ENCODE results near the gene DNMT3L.
A peak's percentile ranks its signal among the peaks of the same experiment; 100 is the strongest.
"Not testable (repeated sequence)": the region's sequence is repeated elsewhere in the genome, so short reads cannot be mapped to it uniquely, and the experiment has no call there.

The DNMT3L gene

DNA sequence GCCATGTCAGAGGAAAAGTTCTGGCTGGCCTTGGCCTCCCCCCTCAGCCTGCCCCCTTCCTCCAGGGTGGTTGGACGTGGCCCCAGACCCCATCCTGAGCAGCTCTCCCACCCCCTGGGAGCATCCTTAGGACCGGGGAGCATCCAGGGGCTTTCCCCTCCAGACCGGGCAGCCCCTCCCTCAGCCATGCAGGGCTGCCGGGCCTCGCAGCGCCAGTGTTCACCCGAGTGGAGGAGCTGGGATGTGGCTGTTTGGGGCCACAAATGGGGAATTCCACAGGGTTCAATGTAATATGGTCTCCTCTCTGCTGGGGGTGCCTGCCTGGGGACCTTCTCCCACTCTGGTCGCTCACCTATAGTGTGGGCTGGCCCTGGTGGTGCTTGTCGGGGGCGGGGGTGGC lies 33.9 kb upstream of the DNMT3L start:
- DNase-seq, result no peak

- no peak for DNase-seq
Observed at GRCh38 chr21:44295163-44295573, 33.5 kb upstream of the DNMT3L start.

DNA sequence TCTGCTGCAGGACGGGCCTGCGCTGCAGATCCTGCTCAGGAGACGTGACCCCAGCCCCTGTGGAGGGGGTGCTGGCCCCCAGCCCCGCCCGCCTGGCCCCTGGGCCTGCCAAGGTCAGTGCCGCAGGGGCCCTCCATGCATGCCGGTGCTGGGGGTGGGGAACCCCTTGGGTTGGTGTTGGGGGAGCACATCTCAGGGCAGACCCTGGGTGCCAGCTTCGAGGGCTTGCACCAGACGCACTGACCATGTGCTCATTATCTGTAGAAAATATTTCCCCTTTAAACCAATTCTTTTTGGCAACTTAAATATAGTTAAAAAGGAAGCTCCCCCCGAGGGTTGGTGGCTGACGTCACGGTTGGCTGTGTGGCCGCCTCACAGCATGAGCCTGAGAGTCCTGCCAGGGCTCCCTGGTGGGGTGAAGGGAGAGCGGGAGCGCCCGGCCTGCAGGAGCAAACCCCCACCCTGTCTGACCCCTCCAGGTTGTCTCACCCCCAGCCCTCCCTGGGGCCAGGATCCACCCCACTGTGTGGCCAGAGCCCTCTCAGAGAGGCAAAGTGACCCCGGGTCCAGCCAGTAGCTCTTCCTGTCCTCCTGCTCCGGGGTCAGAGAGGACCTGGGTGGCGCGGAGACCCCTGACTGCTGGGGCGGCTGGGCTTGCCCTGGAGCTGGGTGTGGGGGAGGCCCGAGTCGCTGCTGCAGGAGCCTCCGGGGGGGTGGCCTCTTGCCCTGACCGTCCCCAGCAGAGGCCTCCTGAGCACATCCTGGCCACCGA lies 32.9 kb upstream of the DNMT3L start:
- peak in 12 of 56 donors; percentile 10 to 54 (median 26) for DNase-seq

DNA sequence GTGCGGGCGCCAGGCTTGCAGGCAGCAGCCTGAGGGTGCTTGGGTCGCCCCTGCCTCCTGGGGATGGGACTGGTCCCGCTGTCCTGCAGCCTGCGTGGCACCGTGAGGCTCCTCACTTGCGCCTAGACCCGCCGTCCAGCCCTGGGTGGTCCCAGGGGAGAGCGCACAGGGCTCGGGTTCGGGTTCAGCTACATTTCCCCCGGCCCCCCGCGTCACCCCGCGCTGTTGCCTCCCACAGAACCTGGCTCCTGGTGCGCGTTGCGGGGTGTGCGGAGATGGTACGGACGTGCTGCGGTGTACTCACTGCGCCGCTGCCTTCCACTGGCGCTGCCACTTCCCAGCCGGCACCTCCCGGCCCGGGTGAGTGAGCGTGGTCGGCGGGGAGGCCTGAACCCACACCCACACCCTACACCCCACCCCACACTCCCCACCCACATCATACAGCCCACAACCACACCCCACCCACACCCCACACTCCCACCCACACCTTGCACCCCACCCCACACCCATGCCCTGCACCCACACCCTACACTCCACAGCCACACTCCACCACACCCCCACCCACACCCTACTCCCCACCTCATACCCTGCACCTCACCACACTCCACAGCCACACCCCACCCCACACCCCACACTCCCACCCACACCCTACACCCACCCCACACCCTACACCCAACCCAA lies 32.0 kb upstream of the DNMT3L start:
- no peak for DNase-seq

DNA sequence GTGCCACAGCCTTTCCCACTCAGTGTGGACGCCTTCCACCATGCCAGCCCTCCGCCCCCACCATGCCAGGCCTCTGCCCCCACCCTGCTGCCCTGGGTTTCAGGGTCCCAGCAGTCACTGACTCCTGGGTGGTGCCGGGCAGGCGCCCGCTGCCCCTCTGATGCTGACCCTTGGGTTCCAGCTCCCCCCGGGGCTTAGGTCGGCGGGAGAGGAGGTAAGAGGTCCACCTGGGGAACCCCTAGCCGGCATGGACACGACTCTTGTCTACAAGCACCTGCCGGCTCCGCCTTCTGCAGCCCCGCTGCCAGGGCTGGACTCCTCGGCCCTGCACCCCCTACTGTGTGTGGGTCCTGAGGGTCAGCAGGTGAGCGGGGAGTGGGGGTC lies 31.1 kb upstream of the DNMT3L start:
- DNase-seq, result no peak

GRCh38 chr21:44291936-44292811 lies 30.5 kb upstream of the DNMT3L start:
- DNase-seq, result no peak

- DNase-seq, result no peak
Observed at GRCh38 chr21:44291078-44291935, 29.6 kb upstream of the DNMT3L start.

DNA sequence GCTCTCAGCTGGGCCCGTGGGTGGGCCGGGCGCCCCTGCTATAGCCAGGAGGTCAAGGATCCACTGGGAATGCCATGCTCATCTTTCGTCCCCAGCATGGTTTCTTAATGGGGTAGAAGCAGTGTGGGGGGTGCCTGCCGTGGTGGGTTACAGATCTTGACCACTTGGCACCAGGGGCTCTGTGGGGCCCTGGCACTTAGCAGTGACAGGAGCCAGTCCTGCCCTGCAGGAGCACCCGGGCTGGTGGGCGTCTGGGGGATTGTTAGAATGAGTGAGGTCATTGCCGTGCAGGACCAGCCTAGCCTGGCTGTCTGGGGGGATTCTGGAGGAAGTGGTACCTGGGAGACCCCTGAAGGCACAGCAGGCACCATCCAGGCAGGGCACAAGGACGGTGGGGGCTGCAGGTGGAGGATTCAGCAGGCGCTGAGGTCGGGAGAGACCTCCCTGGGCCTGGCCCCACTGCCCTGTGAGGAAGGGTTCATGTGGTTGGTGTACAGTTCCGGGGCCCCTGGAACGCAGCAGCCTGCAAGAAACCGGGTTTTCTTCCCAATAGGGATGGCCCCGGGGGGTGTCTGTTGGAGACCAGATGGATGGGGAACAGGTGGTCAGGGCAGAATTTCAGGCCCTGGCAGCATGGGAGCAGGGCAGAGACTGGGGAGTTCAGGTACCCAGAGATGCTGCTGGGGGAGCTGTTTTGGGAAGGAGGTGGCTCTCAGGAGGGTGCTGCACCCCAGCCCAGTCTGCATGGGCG lies 28.8 kb upstream of the DNMT3L start:
- DNase-seq, result no peak

DNA sequence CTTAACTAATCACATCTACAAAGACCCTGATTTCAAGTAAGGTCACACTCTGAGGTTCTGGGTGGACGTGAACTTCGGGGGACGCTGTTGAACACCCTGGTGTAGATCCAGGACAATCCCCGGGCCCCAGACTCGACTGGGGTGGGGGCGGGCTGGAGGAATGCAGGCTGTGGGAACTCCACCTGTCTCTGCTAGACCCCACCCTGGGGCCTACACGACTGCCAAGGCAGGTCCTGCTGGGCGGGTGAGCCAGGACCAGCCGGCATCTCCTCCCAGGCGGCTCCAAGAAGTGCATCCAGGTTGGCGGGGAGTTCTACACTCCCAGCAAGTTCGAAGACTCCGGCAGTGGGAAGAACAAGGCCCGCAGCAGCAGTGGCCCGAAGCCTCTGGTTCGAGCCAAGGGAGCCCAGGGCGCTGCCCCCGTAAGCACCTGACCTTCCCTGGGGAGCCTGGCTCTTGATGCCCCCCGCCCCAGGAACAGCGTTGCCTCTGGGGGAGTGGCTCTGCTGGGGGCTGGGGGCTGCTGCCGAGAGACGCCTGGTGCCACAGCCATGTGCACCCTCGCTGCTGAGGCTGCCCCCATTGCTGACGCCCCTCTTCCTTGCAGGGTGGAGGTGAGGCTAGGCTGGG lies 27.8 kb upstream of the DNMT3L start:
- DNase-seq, result no peak

DNA sequence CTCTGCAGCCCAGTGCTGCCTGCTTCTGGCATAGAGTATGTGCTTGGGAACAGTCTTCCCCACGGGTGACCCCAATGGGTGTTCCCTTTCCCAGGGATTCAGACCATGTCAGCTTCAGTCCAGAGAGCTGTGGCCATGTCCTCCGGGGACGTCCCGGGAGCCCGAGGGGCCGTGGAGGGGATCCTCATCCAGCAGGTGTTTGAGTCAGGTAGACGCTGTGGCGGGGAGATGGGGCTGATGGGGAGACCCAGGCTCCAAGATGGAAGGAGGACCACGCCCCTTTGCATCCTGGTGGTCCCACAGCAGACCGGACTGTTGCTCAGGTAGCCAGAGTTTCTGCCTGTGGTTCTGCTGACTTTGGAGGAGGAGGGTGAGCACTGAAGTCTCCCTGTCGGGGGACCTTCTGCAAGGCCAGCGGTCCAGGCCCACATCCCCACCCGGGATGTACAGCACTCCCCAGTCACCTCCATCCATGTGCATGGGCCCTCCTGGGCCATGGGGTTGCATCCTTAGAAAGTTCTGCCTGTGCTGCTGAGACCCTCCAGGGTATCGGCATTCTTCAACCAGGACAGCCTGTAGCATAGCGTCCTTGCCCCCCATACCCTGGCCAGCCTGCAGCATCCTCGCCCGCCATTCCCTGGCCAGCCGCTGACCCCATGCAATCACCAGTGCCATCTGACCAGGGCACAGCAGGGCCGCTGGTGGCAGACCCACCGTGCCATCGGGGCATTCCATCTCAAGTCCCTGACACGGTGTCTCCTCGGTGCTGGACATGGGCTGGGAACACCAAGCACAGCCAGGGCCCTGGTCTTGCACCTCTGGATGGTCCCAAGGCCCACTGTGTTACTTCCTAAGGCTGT lies 26.8 kb upstream of the DNMT3L start:
- DNase-seq, result no peak

DNA sequence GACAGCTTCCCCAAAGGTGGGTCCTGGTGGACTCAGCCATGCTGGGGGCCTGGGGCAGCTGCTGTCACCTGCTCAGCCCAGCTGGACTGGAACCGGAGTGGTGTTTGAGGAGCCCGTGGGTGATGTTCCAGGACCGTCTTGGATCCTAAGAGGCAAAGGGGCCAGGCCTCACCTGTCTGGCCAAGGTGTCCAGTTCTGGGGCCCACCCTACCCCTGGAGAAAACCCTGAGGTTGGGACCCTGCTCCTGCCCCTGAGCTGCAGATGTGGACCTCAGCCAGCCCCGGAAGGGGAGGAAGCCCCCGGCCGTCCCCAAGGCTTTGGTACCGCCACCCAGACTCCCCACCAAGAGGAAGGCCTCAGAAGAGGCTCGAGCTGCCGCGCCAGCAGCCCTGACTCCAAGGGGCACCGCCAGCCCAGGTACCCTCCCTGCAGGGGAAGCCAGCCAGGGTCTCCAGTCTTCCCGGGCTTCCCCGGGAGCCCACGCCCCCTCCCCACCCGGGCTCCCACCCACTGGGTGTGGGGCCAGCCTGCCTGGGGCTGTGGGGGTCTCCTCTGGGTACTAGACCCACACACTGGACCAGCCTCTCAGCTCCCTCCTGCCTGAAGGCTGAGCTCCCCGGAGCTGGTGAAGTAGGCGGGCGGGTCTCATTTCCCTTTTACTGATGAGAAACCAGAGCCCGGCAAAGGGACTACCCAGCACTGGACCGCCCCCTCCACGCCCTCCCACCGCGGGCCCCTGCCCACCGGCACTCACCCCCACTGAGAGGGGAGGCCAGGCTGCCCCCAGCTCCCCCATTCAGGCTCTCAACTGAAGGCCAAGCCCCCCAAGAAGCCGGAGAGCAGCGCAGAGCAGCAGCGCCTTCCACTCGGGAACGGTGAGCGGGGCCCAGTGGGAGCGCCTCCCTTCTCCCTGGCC lies 25.3 kb upstream of the DNMT3L start:
- no peak for DNase-seq

GRCh38 chr21:44286086-44286715 lies 24.5 kb upstream of the DNMT3L start:
- DNase-seq, result no peak

- no peak for DNase-seq
Observed at GRCh38 chr21:44285138-44285992, 23.7 kb upstream of the DNMT3L start, which contains the start of gene AIRE. Gene AIRE (plus strand): TSS chr21:44285876. CDS start chr21:44286007, 131 bp downstream.

- no peak for DNase-seq
Observed at GRCh38 chr21:44283948-44284347, 22.3 kb upstream of the DNMT3L start.

GRCh38 chr21:44283211-44283785 lies 21.6 kb upstream of the DNMT3L start:
- DNase-seq, result not testable (repeated sequence)

DNA sequence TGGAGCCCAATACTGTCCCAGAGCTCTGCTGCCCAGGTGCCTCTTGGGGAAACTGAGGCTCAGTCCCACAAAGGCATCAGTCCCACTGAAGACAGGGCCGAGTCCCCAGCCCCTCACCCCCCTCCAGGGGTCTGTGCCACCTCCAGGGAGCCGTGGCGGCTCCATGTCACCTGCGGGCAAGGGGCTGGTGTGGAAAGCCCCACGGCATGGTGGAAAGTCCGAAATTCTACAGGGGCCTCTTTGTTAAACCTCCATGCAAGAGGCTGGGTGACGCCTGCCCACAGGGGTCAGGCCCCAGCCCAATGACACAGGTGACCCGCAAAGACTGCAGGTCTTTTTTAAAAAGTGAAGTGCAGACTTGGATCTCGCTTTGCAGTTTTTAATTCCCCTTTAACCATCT lies 20.7 kb upstream of the DNMT3L start:
- DNase-seq, result no peak
